ENCODE data around the gene GSTM3.

DNA sequence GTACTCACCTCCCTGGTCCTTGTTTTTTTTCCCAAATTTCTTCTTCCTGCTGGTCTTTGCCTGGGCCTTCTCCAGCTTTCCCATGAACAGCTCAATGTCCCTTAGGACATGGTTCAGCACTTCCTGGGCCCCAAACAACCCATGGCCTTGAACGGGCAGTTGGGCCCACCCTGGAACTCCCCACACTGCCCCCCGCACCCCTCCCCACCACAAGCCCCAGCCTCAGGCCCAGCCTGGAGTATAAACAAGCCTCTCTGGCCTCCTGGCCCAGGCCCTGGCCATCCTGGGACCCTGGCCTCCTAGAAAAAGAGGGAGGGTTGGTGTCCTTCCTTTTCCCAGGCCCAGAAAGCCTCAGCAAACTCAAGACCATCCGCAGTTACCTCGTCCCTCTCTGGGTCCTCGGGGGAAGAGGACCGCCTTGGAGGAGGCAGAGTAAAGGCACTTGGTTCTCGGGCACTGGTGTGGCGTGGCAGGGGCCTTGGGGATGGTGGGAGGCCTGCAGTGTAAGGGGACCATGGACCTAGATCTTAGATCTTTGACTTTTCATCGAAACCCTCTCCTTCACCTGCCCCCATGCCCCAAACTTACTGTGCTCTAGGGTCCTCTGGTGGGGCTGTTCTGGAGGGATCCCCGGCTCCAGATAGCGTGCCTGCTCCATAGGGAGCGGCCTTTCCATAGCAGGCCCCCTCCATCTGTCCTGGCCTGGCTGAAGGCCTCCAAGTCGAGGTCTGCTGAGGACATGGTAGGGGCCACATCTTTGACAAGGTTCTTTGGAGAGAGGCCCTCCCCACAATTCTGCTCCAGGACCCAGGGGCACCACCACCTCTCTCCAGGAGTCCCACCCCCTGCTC lies 17.3 kb upstream of the GSTM3 start:
- TF ChIP-seq CTCF (IDR thresholded peaks at IDR 0.05; ENCODE audit: low read depth, low read length, poor library complexity, severe bottlenecking) (no peak), EZH2phosphoT487 (IDR thresholded peaks at IDR 0.05; ENCODE audit: borderline replicate concordance, low read length) (no peak)

All from DOHH2 (cell line).